COLO668 (cell line): ENCODE data around the gene RSU1.

ENCODE experiments used
- DNase-seq: peaks from one replicate; lab custom pipeline; 2025; ENCODE audit not compliant: unreplicated experiment; lab: John Stamatoyannopoulos, UW

RSU1 gene

DNA sequence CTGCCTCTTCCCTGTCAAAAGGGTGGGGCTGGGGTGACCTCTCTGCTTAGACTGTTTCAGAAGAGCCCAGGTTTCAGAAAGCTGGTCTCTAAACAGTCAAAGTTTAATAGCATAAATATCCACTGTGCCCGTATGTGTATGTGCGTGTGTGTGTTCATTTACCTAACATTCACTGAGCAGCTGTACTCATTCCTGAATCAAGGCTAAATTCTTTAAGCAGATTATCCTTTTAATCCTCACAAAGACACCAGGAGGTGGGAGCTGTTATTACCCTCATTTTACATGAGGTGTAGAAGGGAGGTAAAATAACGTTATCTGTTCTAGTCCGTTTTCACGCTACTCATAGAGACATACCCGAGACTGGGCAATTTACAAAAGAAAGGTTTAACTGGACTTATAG, 72.2 kb downstream of the RSU1 start:
- DNase-seq: no peak

DNA sequence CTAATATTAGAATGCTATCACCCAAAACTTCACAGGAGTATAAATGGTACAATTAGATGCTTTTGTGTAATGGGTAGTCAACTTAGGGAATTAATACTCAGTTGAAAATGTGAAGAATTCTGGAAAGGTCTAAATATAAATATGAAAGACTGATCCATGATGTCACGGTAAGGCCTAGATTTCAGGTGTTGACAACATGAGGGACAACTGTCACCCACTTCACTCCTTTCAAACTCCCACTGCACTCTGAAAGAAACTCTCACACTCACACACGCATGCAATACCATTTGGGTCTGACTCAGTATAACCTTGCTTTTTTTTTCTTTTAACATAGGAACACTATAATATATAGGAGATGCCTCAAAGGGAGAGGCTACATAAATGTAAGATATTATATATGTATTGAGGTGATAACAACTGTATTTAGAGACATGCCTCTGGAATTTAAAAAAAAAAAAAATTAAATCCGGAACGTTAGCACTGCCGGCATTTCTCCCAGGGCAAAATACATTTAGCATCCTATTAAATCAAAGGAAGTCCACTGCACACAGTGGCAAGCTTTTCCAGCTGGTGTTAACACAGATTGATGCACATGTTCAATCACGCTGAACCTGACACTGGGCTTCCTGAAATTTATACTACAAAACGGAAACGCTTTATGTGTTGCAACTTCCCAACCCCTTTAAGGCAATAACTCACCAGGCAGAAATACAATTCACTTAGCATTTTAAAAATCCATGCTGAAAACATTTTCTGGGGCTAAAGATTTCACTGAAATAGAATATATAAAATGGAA, 74.9 kb downstream of the RSU1 start:
- no peak for DNase-seq

DNA sequence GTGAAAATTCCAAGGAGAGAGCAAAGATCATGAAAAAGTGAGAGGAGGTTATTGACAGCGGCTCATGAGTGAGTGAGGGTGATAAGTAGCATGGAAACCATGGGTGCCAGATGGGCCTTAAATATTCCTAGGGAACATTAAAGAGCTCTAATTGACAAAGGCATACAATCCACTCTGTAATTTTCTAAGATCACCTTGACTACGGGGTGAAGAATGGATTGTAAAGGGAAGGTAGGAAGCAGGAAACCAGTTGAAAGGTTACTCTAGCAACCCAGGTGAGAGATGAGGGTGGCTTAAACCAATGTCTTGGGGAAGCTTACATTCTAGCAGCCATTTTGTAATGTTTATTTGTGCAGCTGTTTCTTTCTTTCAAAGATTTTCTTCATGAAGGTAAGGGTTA, 75.7 kb downstream of the RSU1 start:
- no peak for DNase-seq

DNA sequence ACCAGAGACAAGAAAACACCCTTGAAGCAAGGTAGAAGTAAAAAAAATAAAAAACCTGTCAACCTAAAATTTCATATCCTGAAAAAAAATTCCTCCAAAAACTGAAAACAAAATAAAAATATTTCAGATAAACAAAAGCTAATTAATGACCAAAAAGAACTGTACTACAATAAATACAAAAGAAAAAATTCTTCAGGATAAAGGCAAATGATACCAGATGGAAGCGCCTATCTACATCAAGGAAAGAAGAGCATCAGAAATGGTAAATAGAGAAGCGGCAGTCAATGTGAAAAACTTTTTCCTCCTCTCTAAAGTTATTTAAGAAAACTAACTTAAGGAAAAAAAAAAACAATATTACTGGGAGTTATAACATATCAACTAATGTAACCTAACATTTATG, 79.8 kb downstream of the RSU1 start:
- DNase-seq: no peak

DNA sequence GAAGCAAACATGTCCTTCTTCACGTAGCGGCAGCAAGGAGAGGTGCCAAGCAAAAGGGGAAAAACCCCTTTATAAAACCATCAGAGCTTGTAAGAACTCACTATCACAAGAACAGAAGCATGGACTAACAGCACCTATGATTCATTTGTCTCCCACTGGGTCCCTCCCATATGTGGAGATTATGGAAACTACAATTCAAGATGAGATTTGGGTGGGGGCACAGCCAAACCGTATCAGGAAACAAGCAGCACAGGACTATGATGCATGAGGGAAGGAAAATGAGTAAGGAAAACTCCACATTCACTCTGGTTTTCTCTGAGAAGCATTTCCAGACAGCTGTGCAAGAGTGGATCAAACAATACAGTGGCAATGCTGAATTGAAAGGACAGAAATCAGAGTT, 81.6 kb downstream of the RSU1 start:
- DNase-seq: no peak

DNA sequence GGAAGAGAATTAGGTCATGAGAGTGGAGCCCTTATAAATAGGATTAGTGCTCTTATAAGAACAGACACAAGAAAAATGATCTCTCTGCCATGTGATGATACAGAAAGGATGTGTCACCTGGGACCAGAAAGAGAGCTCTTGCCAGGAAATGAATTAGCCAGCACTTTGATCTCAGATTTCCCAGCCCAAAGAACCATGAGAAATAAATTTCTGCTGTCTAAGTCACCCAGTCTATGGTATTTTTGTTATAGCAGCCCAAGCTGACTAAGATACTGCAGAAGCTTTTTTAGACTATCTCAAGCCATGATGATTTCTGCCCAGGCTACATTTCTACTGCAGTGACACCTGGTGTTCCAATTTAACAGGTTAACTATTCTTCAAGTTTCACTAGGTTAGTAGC, 84.8 kb downstream of the RSU1 start:
- no peak for DNase-seq

DNA sequence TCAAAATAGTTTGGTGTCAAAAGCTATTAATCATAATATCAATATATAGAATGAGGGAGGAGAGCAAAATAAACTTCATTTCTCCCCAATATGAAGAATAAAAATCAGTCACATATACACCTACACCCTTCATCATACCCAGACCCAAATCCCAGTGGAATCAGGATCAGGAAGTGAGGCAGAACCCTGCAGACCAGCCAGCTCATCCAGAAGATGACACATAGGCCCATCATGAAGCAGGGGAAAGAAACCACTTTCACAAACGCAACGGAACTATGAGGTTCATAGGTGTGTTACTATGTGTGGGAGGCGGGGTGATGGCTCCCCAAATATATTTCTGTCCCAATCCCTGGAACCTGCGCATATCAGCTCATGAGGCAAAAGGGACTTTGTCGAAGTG, 89.0 kb downstream of the RSU1 start:
- DNase-seq: no peak

DNA sequence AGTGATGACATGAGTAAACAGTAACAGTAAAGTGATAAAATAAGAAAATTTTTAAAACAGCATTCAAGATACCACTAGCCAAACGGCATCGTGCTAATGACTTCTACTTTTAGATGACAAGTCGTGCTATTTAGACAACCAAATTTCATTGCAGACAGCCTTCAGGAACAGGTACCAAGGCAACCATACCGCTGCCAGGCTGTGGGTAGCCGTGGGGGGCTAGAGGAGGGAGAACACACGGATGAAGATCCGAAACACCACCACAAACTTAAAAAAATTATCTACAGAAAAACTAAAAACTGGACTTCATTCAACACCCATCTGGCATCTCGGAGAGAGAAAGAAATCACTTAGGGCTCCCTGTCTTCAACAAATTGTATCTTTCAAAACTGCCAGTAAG, 89.6 kb downstream of the RSU1 start:
- no peak for DNase-seq

DNA sequence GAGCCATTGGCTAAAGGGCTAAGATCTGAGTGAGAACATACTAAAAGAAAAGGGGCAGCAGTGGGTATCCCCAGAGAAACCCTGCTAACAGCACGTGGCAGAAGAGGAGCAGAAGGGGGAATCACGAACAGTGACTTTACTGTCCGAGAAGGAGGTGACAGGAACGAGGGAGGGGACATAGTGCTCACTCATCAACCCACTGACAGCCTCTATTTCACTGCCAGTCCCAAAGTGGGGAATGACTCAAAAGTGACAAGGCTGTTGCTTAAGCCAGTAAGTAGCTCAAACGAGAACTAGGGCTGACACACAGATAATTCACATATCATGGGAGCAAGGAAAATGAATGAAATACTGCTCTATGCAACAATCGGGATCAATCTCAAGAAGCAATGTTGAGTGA, 92.7 kb downstream of the RSU1 start:
- no peak for DNase-seq

DNA sequence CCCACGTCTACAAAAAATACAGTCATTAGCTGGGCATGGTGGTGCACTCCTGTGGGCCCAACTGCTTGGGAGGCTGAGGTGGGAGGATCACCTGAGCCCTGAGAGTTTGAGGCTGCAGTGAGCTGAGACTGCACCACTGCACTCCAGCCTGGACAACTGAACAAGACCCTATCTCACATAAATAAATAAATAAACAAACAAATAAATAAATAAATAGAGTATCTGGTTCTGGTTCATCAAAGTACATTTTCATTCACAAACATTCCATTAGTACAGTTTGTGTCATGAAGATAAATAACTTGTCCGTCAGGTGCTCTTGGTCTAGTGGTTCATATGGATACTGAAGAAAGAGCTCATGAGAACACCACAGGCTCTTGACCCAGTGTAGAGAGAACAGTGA, 96.4 kb downstream of the RSU1 start:
- no peak for DNase-seq

DNA sequence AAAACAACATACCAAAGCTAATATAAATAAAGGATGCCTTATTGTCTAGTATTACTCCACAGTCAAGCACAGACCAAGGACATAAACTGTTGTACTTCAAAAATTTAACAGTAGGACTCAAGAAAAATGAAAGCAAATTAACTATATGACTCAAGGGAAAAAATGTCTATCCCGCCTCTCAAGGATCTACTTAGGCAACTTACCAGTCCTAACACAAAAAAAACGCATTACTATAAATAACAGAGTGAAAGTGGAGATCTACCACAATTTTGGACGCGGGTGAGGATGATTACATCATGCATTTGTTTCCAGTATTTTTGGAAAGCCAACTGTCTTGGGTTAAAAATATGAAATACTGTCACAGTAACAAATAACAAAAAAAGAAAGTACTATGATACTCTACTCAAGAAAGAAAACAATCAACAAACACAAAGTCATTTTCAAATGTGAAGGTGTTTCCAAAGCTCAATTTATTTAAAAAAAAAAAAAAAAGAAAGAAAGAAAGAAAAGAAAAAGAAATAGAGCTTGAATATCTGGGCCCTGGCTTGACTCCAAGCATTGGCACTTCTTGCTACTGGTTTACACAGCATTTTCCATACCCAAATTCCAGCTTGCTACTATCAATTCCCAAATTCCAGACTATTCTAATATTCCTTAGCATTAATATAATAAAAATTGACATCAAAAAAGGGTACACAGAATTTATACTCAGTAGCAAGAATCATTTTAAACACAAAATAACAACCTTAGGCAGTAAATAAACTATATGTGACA, 99.4 kb downstream of the RSU1 start:
- DNase-seq: no peak

DNA sequence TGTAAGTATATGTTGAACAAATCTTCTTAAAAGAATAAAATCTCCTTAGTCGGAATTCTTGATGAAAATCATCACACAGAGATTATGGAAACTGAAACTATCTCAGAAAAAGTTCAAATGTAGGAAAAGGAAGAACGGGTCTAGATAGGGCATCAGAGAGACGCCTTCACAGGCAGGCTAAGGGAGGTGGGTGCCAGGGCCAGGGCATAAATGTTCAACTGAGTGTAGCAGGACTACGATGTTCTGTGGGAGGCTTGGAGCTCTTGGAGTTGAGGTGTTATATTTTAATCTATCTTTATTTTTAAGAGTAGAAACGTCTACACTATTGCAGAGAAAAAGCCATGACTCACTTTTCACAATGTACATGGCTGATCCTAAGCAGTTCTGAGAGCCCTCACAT, 101.2 kb downstream of the RSU1 start:
- DNase-seq: no peak

DNA sequence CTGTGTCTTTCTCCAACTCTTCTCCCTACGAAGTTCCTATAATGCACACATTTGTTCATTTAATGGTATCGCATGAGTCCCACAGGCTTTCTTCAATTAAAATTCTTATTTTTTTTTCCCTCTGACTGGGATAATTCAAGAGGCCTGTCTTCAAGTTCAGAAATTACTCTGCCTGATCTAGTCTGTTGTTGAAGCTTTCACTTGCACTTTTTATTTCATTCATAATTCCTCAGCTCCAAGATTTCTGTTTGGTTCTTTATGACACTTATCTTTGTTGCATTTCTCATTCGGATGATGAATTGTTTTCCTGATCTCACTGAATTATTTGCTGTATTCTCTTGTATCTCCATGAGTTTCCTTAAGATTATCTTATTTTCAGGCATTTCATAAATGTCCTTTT, 103.9 kb downstream of the RSU1 start:
- no peak for DNase-seq

DNA sequence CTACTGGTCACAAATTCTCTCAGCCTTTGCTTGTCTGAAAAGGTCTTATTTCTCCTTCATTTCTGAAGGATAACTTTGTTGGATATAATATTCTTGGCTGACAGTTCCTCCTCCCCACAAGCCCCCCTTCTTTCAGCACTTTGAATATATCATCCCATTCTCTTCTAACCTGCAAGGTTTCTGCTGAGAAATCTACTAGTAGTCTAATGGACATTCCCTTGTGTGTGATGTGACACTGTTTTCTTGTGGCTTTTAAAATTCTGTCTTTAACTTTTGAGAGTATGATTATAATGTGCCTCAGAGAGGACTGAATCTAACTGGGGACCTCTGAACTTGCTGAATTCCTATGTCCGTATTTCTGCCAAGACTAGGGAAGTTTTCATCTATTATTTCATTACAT, 104.3 kb downstream of the RSU1 start:
- no peak for DNase-seq

DNA sequence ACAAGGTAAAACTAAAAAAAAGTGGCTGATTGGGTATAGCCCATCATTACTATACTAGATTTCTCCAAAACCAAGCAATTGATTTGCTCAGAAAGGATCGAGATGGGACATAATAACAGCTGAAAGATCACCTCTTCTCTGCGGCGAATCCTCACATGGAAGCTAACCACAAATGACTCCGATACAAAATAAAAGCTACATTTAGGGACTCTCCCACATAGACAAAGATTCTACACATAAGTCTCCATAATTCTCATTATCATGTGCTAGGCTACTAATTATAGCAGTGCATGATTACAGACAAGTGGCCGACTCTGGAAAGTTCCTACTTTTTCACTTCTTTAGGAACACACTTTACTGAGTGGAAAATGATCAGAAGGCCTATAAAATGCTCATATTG, 116.9 kb downstream of the RSU1 start:
- no peak for DNase-seq

DNA sequence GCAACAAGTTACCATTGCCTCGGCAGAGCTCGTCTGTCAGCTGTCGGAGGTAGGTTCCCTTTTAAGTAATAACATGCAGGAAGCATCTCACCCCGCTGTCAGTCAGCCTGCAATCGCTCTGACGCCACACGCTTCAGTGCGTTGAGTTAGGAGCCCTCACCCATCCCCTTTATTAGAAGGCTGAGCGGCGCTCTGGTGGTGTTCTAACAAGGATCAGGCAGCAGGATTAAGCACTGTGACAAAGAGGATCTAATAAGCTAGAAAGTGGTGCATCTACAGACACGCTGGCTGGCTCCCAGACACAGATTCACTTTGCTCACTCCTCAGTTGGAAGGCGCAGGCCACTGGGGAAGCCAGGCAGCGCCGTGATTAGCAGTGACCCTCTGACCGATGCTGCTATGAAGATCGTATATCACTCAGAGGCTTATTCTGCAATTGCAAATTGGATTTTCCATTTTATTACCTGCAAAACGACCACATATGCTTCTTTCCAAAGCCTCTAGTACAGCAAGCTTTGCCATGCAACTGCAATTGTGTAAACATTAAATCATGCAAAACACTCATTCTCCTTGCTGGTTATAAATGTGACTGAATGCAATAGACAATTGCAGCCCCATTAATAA, 117.7 kb downstream of the RSU1 start:
- DNase-seq: no peak

DNA sequence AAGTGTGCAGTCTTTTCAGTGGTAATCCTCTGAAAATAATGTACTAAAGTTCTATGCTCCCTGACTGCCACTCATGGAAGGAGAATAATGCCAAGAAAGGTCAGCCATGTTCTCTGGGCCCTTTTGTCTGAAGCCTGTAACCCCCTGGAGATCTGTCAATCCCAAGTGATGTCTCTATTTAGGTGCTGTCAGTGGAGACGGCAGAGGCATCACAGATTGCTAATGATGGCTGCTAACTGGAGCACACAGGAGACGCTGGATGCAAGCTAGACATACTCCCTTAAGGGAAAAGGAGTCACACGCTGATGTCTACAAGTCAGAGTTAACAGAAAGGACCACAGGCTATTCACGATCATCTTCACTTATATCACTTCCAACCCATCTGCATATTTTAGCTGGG, 118.8 kb downstream of the RSU1 start:
- DNase-seq: no peak

DNA sequence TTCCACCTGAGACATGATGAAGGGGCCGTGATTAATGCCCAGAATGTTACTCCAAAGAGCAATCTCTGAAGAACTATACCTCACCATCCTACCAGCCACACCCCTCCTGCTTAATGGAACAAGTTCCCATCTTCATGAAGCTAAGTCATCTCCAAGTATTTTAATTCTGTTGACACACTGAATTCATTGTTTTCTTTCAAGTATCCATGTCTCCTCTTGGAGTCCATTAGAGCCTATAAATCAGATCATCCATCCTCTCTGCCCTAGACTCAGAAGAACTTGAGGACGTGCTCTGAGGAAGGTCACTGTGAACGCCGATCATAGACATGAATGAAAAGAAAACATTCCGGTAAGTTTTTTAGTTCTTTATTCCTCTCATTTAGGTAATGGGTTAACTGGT, 126.8 kb downstream of the RSU1 start:
- no peak for DNase-seq

DNA sequence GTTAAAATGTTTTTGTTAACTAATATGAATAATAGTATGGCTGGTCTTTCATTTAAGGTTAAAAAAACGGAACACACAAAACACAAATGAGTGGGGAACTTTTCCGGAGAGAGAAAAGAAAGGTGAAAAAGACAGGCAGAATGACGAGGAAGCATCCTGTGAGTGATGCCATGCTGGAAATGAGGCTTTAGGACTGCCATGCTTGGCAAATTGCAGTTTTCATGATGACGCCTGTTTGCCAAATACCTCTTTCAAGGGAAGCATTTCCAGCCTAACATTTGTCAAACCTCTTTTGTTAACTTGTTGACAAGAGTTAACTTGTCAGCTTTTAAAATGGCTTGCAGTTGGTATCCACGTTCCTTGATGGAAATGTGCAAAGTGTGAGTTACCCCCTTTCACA, 127.5 kb downstream of the RSU1 start:
- no peak for DNase-seq

DNA sequence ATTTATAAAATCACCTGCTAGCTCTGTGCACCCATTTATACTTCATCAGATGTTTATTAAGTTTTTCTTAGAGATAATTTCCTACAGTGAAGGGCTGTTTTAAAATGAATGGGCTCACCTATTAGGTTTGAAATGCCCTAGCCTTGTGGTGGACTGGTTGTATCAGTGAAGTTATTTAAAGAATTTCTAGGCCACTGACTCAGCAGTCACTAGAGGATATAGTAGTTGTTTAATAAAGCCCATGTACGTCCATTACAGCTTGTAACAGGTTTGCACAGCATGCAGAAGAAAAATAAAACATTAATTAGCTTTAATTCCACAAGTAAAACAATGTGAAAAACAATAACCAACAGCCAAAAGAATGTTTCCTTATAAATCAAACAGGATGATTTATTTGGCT, 128.0 kb downstream of the RSU1 start:
- no peak for DNase-seq

DNA sequence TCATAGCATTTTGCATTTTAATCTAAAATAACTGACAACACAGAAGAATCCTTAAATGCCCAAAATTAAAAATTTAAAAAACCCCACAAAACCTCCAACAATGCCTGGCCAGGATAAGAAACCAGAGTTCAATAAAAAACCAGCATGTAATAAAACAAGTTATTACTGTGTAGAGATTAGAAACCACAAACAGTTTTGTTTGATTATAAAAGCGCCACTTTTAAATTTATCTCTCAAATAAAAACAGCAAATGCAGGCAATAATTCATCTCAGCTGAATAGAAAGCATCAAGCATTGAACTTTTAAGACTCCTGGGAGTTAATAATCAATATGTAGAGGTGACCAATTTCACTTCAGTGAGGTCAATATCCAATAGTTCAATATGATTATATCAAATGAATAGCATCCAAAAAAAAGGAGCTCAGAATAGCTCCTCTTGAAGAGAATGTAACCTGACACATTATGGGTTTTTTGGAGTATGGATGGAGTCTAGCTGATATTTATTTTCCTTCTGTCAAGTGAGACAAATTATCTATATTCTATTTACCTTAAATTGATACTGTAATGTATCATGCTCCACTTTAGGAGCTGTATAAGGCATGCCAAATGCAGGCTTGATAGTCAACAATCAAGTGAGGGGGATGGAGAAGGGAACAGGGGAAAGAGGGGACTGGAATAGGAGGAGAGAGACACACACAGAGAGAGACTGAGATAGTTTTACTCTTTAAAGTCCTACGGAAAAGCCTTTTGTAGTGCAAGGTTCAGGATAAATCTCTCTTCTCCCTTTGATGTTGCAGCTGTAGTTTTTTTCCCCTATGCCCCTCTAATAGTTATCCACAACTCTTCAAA, 130.9 kb downstream of the RSU1 start:
- DNase-seq: no peak
